Peyer's patch (tissue), 4 donors: ENCODE data around the gene TBRG4.

Experiments used
- POLR2A ChIP-seq, 2 donors: fragments of 450-650 bp; IDR thresholded peaks; one replicate each; pipeline ENCODE4 v1.5.1; 2017; ENCODE audit warnings: antibody characterized with exemption in 2 of 2, mild to moderate bottlenecking in 2 of 2, moderate library complexity in 2 of 2
- TF ChIP-seq, protein P1 (sequence below), 6 experiments: fragments of 450-650 bp in 4 of 6; fragments of 200-600 bp in 2 of 6; sonication (generic) in 1 of 6; IDR thresholded peaks; one replicate each; pipeline ENCODE4 v1.5.1; 2017 to 2019; ENCODE audit warnings: antibody characterized with exemption in 6 of 6, mild to moderate bottlenecking in 3 of 6, moderate library complexity in 1 of 6

DNA sequence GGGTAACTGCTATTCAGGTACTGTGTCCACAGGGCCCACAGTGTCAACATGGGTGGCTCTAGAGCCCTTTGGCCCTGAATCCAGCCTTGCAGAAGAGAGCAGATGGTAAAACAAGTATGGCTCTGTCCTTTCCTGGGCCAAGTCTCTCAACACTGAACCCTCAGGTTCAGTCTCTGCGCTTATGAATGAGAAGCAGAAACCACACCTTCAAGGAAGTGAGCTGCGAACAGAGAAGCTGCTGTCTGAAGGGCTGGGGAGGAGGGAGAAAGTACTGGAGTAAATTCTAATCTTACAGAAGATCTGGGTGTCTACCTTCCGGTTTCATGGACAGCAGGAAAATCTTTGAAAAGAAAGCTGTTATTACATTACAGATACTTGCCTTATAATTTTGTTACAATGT, 4.1 kb downstream of the TBRG4 start:
- TF ChIP-seq, protein P1, sequence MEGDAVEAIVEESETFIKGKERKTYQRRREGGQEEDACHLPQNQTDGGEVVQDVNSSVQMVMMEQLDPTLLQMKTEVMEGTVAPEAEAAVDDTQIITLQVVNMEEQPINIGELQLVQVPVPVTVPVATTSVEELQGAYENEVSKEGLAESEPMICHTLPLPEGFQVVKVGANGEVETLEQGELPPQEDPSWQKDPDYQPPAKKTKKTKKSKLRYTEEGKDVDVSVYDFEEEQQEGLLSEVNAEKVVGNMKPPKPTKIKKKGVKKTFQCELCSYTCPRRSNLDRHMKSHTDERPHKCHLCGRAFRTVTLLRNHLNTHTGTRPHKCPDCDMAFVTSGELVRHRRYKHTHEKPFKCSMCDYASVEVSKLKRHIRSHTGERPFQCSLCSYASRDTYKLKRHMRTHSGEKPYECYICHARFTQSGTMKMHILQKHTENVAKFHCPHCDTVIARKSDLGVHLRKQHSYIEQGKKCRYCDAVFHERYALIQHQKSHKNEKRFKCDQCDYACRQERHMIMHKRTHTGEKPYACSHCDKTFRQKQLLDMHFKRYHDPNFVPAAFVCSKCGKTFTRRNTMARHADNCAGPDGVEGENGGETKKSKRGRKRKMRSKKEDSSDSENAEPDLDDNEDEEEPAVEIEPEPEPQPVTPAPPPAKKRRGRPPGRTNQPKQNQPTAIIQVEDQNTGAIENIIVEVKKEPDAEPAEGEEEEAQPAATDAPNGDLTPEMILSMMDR (IDR thresholded peaks at IDR 0.05), result no peak
- no peak for TF ChIP-seq POLR2A (IDR thresholded peaks at IDR 0.05)
